NCI-H2029 treated with DMSO at 0.1 percent for 48 hours (cell line): ENCODE measurements around the gene THBS1.

ENCODE experiments used
- DNase-seq: peaks from one replicate; lab custom pipeline; 2025; lab: John Stamatoyannopoulos, UW

Gene THBS1

GRCh38 chr15:39589193-39589814, 8.4 kb downstream of the THBS1 start:
- no peak for DNase-seq

DNA sequence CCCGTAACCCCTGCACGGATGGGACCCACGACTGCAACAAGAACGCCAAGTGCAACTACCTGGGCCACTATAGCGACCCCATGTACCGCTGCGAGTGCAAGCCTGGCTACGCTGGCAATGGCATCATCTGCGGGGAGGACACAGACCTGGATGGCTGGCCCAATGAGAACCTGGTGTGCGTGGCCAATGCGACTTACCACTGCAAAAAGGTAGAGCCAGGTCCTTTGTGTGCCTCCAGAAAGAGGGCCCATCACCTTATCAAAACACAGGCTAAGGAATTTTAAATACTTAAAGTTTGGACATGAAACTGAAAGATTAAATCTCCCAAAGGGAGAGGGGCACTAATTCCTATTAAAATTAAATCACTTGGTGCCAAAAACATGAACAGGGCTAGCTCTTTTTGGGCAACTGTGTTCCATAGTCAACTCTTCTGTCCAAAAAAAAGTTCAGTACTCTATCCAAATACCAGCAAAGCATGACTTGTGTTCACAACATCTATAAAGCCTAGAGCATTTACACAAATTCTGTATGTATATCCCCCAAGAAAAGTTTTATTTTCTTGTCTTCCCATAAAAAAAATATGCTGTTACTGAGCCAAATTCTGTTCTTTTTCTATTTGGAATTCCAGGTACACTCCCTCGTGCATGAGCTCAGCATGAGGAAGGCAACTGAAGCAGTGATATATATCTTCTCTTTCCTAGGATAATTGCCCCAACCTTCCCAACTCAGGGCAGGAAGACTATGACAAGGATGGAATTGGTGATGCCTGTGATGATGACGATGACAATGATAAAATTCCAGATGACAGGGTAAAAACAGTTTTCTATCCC, 9.2 kb downstream of the THBS1 start:
- no peak for DNase-seq

- no peak for DNase-seq
These were observed 10.4 kb downstream of the THBS1 start for GRCh38 chr15:39591141-39591895.

DNA sequence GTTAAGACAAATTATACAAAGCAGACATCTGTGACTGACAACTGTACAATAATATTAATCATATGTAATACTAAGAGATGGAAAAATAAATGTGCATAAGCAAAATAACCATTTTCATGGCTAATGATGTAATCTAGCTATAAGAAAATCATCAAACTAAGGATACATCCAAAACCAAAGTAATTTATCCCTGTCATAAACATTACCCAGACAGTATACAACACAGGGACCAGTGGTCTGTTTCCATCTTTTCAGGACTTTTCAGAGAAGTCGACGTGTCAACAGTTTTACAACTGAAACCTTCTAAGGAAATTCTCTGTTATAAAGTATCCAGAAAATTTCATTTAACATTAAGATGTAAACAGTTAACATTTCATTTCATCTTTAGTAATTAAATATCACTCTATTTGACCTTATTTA, 11.0 kb downstream of the THBS1 start:
- DNase-seq, result no peak

DNA sequence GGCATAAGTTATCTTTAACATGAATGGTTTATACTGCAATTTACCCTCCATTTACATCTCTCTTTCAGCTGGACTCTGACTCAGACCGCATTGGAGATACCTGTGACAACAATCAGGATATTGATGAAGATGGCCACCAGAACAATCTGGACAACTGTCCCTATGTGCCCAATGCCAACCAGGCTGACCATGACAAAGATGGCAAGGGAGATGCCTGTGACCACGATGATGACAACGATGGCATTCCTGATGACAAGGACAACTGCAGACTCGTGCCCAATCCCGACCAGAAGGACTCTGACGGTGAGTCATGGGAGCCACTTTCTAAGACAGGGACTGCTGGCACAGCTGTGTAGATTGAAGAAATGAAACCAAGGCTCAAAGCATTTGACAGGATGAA, 11.6 kb downstream of the THBS1 start:
- DNase-seq, result no peak

DNA sequence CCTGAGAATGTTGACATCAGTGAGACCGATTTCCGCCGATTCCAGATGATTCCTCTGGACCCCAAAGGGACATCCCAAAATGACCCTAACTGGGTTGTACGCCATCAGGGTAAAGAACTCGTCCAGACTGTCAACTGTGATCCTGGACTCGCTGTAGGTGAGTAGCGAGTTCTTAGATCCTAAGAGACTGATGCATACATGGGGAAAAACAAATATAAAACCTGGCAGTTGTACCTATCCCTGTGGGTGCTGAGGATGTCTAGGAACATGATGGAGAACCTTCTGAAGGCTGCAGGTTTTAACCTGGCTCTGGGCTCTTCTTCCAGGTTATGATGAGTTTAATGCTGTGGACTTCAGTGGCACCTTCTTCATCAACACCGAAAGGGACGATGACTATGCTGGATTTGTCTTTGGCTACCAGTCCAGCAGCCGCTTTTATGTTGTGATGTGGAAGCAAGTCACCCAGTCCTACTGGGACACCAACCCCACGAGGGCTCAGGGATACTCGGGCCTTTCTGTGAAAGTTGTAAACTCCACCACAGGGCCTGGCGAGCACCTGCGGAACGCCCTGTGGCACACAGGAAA, 12.3 kb downstream of the THBS1 start:
- no peak for DNase-seq

- no peak for DNase-seq
These were observed 13.0 kb downstream of the THBS1 start for GRCh38 chr15:39593656-39594445.

DNA sequence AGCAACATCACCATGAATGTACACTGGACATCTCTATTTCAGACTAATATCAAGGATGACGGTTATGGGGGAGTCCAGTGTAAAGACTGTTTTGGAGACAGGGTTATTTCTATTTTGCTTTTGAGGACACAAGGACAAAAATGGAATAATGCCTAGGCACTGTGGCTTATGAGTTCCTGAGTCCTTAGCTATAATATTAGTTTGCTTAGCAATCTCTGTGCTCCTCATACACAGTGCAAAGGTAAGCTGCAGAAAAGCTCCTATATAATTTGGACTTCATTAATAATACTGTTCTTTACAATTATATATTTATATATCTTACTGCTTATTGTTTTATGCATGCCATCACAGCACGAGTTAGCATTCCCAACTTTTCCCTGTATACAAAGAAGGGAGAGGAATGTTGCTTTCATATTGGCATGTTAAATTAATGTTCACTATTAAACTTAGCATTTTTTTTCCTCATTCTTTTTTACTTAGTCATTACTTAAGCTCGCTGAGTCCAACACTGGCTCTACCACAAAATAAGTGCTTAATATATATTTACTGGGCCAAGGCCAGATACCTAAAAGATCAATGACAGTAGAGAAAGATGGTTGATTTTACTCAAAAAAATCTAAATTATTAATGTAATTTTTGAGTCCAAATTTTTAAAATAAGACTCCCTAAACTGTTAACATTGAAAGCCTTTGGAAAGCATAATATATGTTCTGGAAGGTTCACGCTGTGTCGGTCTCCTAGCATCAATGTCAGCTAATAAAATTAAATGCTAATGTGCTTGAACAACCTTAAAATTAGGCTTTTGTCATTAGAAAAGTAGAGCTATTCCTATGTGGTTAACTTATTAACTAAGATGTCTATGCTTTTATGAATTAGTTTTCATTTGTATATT, 13.8 kb downstream of the THBS1 start:
- DNase-seq, result no peak

DNA sequence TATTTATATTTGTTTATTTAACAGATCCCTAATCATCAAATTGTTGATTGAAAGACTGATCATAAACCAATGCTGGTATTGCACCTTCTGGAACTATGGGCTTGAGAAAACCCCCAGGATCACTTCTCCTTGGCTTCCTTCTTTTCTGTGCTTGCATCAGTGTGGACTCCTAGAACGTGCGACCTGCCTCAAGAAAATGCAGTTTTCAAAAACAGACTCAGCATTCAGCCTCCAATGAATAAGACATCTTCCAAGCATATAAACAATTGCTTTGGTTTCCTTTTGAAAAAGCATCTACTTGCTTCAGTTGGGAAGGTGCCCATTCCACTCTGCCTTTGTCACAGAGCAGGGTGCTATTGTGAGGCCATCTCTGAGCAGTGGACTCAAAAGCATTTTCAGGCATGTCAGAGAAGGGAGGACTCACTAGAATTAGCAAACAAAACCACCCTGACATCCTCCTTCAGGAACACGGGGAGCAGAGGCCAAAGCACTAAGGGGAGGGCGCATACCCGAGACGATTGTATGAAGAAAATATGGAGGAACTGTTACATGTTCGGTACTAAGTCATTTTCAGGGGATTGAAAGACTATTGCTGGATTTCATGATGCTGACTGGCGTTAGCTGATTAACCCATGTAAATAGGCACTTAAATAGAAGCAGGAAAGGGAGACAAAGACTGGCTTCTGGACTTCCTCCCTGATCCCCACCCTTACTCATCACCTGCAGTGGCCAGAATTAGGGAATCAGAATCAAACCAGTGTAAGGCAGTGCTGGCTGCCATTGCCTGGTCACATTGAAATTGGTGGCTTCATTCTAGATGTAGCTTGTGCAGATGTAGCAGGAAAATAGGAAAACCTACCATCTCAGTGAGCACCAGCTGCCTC, 14.7 kb downstream of the THBS1 start:
- DNase-seq, result no peak

DNA sequence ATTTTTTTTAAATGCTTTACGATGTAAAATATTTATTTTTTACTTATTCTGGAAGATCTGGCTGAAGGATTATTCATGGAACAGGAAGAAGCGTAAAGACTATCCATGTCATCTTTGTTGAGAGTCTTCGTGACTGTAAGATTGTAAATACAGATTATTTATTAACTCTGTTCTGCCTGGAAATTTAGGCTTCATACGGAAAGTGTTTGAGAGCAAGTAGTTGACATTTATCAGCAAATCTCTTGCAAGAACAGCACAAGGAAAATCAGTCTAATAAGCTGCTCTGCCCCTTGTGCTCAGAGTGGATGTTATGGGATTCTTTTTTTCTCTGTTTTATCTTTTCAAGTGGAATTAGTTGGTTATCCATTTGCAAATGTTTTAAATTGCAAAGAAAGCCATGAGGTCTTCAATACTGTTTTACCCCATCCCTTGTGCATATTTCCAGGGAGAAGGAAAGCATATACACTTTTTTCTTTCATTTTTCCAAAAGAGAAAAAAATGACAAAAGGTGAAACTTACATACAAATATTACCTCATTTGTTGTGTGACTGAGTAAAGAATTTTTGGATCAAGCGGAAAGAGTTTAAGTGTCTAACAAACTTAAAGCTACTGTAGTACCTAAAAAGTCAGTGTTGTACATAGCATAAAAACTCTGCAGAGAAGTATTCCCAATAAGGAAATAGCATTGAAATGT, 15.6 kb downstream of the THBS1 start:
- no peak for DNase-seq

- no peak for DNase-seq
These were observed 16.5 kb downstream of the THBS1 start for GRCh38 chr15:39597336-39597735.

- DNase-seq, result no peak
These were observed 16.9 kb downstream of the THBS1 start for GRCh38 chr15:39597751-39598185.

GRCh38 chr15:39598186-39598850, 17.4 kb downstream of the THBS1 start:
- DNase-seq, result no peak

GRCh38 chr15:39598958-39599845, 18.3 kb downstream of the THBS1 start:
- no peak for DNase-seq

GRCh38 chr15:39599871-39600270, 19.0 kb downstream of the THBS1 start:
- no peak for DNase-seq

DNA sequence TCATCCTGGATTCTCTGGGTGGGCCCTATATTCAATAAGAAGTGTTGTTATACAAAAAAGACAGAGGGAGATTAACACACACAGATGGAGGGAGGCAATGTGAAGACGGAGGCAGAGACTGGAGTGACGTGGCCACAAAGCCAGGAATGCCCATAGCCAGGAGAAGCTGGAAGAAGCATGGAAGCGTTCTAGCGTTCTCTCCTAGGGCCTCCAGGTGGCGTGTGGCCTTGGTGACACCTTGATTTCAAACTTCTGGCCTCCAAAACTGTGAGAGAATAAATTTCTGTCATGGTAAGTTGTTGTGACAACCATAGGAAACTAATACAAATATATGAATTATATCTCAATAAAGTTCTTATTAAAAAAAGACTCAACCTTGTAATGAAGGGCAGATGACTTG, 21.3 kb downstream of the THBS1 start:
- no peak for DNase-seq

DNA sequence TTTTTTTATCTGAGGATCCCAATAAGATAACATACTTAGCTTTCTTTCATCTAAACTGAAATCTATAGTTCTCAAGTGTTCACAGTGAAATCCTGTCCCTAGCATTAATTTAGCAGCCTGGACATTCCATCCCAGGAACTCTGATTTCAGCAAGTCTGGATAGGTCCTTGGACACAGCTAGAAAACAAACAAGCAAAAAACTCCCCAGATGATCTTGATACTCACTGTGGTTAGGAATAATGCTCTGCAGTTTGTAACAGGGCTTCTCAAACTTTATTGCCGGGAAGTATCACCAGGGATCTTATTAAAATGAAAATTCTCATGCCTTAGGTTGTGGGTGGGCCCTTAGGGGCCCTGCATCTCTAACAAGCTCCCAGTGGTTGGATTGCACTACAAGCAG, 24.3 kb downstream of the THBS1 start:
- DNase-seq, result no peak
